HepG2 (cell line): Measurements from ENCODE around the gene IQCK. TPM values are rescaled to one million over a fixed set of nuclear protein-coding genes. Genes with fewer than 3 reads are reported as not detected.

Experiments
- ATAC-seq: fragments of 200-7000 bp; cut with Tn5 transposase; 3 replicates; pipeline ENCODE4 v1.9.1; 2020; ENCODE audit warnings: mild to moderate bottlenecking, moderate library complexity
- BruUV-seq: library from RNA; stranded (reverse); fragments of 400-500 nt; replicated peaks from 2 replicates; lab custom pipeline; 2021; lab: Mats Ljungman, UMichigan
- CTCF ChIA-PET: fragments of 300-600 bp; formaldehyde crosslinking; extraction: SDS; loops from one replicate; lab custom pipeline; 2021; ENCODE audit warnings: low total read pairs, inconsistent platforms, low intra/inter-chr PET ratio; lab: Yijun Ruan, JAX
- POLR2A ChIA-PET: fragments of 350-600 bp; sonication (Branson Sonifier 250); formaldehyde crosslinking; loops from one replicate; lab custom pipeline; 2020; ENCODE audit warnings: antibody characterized with exemption, inconsistent platforms; lab: Yijun Ruan, JAX
- DNase-seq: peaks from one replicate; pipeline ENCODE4 v3.0.0-alpha.2; 2015; ENCODE audit warnings: low spot score
- FAIRE-seq: peaks from 3 replicates; lab custom pipeline; 2011; peaks lifted over from hg19 to GRCh38; lab: Jason Lieb, UNC
- H2AFZ ChIP-seq: one replicate; pipeline ENCODE4 v1.6.1; 2011; ENCODE audit warnings: low read length, inconsistent platforms
- H3K27ac ChIP-seq: fragments of 300-600 bp; 3 replicates; pipeline ENCODE4 v1.8.0; 2011; ENCODE audit warnings: mixed run types, mild to moderate bottlenecking, mixed read lengths, low read length, inconsistent platforms; ENCODE audit not compliant: insufficient read depth; ENCODE audit errors: extremely low read length
- H3K27me3 ChIP-seq, 2 experiments: fragments of 200-600 bp in 1 of 2; 2 replicates in 1 of 2; 3 replicates in 1 of 2; pipeline versions ENCODE4 v1.6.0 to v1.8.0; 2011; ENCODE audit warnings: low read length in 2 of 2, mild to moderate bottlenecking in 2 of 2, moderate library complexity in 2 of 2, inconsistent platforms in 1 of 2; ENCODE audit not compliant: insufficient read depth in 2 of 2, control insufficient read depth in 1 of 2
- H3K36me3 ChIP-seq, 2 experiments: fragments of 200-600 bp in 1 of 2; replicated peaks in 1 of 2; 2 replicates in 1 of 2; 3 replicates in 1 of 2; pipeline versions ENCODE4 v1.5.1 to v1.8.0; 2011; ENCODE audit warnings: low read length in 2 of 2, inconsistent platforms in 1 of 2; ENCODE audit not compliant: insufficient read depth in 2 of 2, control insufficient read depth in 1 of 2
- H3K4me1 ChIP-seq: 2 replicates; pipeline ENCODE4 v1.5.1; 2012; ENCODE audit warnings: low read length, inconsistent platforms; ENCODE audit not compliant: insufficient read depth
- H3K4me2 ChIP-seq: 2 replicates; pipeline ENCODE4 v1.6.0; 2011; ENCODE audit warnings: low read depth, low read length, inconsistent platforms
- H3K4me3 ChIP-seq, 3 experiments: fragments of 200-600 bp in 1 of 3; sonication (generic), shearing (Covaris generic) in 1 of 3; replicated peaks in 1 of 3; 2 replicates each; pipeline ENCODE4 v1.5.1; 2011 to 2016; ENCODE audit warnings: low read length in 3 of 3, inconsistent platforms in 2 of 3, low read depth in 2 of 3, mild to moderate bottlenecking in 2 of 3, control low read depth in 1 of 3, mixed read lengths in 1 of 3; ENCODE audit not compliant: insufficient read depth in 1 of 3
- H3K79me2 ChIP-seq: one replicate; pipeline ENCODE4 v1.6.1; 2011; ENCODE audit warnings: low read length, inconsistent platforms; ENCODE audit not compliant: insufficient read depth
- H3K9ac ChIP-seq: 2 replicates; pipeline ENCODE4 v1.6.0; 2011; ENCODE audit warnings: mild to moderate bottlenecking, low read depth, low read length, inconsistent platforms; ENCODE audit not compliant: insufficient read depth
- H3K9me3 ChIP-seq: 2 replicates; pipeline ENCODE4 v1.5.1; 2012; ENCODE audit warnings: mild to moderate bottlenecking, low read length
- H4K20me1 ChIP-seq: 2 replicates; pipeline ENCODE4 v1.6.0; 2011; ENCODE audit warnings: inconsistent platforms, mild to moderate bottlenecking, low read length, moderate library complexity; ENCODE audit not compliant: insufficient read depth
- KDM1A ChIP-seq: IDR thresholded peaks from 2 replicates; pipeline ENCODE4 v1.6.1; 2016; ENCODE audit warnings: missing compliant biosample characterization
- MAF1 ChIP-seq: sonication (generic); formaldehyde crosslinking; IDR thresholded peaks from 2 replicates; pipeline ENCODE4 v1.5.0; 2020; ENCODE audit warnings: missing genetic modification reagents, borderline replicate concordance
- MED8 ChIP-seq: sonication (generic); formaldehyde crosslinking; IDR thresholded peaks from 2 replicates; pipeline ENCODE4 v1.8.1; 2023; ENCODE audit warnings: mild to moderate bottlenecking, missing genetic modification reagents; ENCODE audit not compliant: insufficient replicate concordance
- MZF1 ChIP-seq: sonication (generic); formaldehyde crosslinking; IDR thresholded peaks from 2 replicates; pipeline ENCODE4 v1.8.1; 2023; ENCODE audit warnings: mild to moderate bottlenecking, missing genetic modification reagents, borderline replicate concordance
- NCOA2 ChIP-seq: sonication (generic); formaldehyde crosslinking; IDR thresholded peaks from 2 replicates; pipeline ENCODE4 v1.8.0; 2022; ENCODE audit warnings: inconsistent platforms
- NFIC ChIP-seq: IDR thresholded peaks from 2 replicates; pipeline ENCODE4 v1.6.1; 2012; ENCODE audit warnings: mild to moderate bottlenecking, low read length, inconsistent platforms
- PHB2 ChIP-seq: fragments of 450-650 bp; IDR thresholded peaks from 2 replicates; pipeline ENCODE4 v1.6.1; 2018; ENCODE audit not compliant: partially characterized antibody
- PHF5A ChIP-seq: IDR thresholded peaks from one replicate; pipeline ENCODE4 v1.6.1; 2018; ENCODE audit warnings: low read depth, missing genetic modification reagents; ENCODE audit not compliant: unreplicated experiment
- SMARCE1 ChIP-seq: fragments of 450-650 bp; IDR thresholded peaks from 2 replicates; pipeline ENCODE4 v1.6.1; 2017; ENCODE audit warnings: borderline replicate concordance
- ZBTB43 ChIP-seq: sonication (generic); formaldehyde crosslinking; conservative IDR thresholded peaks from 2 replicates; pipeline ENCODE4 v1.4.0; 2020; ENCODE audit warnings: missing genetic modification reagents
- ZFP36L2 ChIP-seq: sonication (generic); formaldehyde crosslinking; IDR thresholded peaks from 2 replicates; pipeline ENCODE4 v1.4.0; 2020; ENCODE audit warnings: missing genetic modification reagents
- ZNF547 ChIP-seq: sonication (generic); formaldehyde crosslinking; IDR thresholded peaks from 2 replicates; pipeline ENCODE4 v1.5.1; 2020; ENCODE audit warnings: mild to moderate bottlenecking, missing genetic modification reagents
- WGBS: methylation state at CpG from one replicate; pipeline ENCODE4 v1.1.6; 2017; ENCODE audit warnings: low lambda C conversion rate; 5-methylcytosine and 5-hydroxymethylcytosine counted together
- in situ Hi-C: cut with HindIII; loops from 2 replicates; pipeline ENCODE4 v1.10.0; 2017; ENCODE audit warnings: low pct_unique_long_range_greater_than_20kb; ENCODE audit not compliant: extremely low pct_ligation_motif_present
- intact Hi-C: fragments of 100-400 bp; cut with micrococcal nuclease; formaldehyde crosslinking; loops from one replicate; pipeline ENCODE4 v1.10.0; 2022; ENCODE audit not compliant: unreplicated experiment
- polyA plus RNA-seq, 8 experiments: library from polyadenylated mRNA; depleted of rRNA in 3 of 8; stranded (reverse) in 7 of 8; unstranded in 1 of 8; fragments of >200 nt; fragmentation: Illumina TruSeq in 4 of 8; extraction: Trizol in 4 of 8; gene quantifications; 2 replicates each; pipeline versions ENCODE4 v1.2.1 to v1.2.3, GENCODE V29; 2011 to 2016; ENCODE audit warnings: low read depth in 4 of 8, missing spikeins in 1 of 8, mixed read lengths in 1 of 8; ENCODE audit not compliant: insufficient read depth in 1 of 8
- total RNA-seq, 5 experiments: library from RNA; depleted of rRNA; stranded (reverse); fragments of >200 nt; fragmentation: Illumina TruSeq; extraction: Trizol; gene quantifications; 2 replicates each; pipeline ENCODE4 v1.2.3, GENCODE V29; 2016; ENCODE audit warnings: low read depth in 1 of 5
- TF ChIP-seq, protein P1 (sequence below): sonication (generic); formaldehyde crosslinking; IDR thresholded peaks from 2 replicates; pipeline ENCODE4 v1.8.0; 2022; ENCODE audit warnings: missing genetic modification reagents, mild to moderate bottlenecking, moderate library complexity, borderline replicate concordance
- TF ChIP-seq, protein P2 (sequence below): IDR thresholded peaks from 2 replicates; pipeline ENCODE4 v1.4.0; 2020; ENCODE audit warnings: mild to moderate bottlenecking, missing genetic modification reagents
- TF ChIP-seq, protein P3 (sequence below): sonication (generic); formaldehyde crosslinking; IDR thresholded peaks from 2 replicates; pipeline ENCODE4 v1.5.0; 2020; ENCODE audit warnings: missing genetic modification reagents

IQCK gene
- total and polyA plus RNA-seq, 2 of the 13 experiments (the other 11 are each of a cell fraction or from before 2014, with no cell fraction given) = 5.1 to 7.3 TPM

GRCh38 chr16:19743816-19744159 lies 25.7 kb downstream of the IQCK start (continued):
- TF ChIP-seq, protein P1, sequence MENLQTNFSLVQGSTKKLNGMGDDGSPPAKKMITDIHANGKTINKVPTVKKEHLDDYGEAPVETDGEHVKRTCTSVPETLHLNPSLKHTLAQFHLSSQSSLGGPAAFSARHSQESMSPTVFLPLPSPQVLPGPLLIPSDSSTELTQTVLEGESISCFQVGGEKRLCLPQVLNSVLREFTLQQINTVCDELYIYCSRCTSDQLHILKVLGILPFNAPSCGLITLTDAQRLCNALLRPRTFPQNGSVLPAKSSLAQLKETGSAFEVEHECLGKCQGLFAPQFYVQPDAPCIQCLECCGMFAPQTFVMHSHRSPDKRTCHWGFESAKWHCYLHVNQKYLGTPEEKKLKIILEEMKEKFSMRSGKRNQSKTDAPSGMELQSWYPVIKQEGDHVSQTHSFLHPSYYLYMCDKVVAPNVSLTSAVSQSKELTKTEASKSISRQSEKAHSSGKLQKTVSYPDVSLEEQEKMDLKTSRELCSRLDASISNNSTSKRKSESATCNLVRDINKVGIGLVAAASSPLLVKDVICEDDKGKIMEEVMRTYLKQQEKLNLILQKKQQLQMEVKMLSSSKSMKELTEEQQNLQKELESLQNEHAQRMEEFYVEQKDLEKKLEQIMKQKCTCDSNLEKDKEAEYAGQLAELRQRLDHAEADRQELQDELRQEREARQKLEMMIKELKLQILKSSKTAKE (CRISPR knock-in tag) = no peak
- TF ChIP-seq, all 625 proteins: peak for 3

- Histone ChIP-seq H3K4me2 (peak overlapping the region; percentile 34), H3K9me3 (no peaks in the 10 kb centered on the region), H3K27me3 (no peaks in the 10 kb centered on the region), H4K20me1 (no peaks in the 10 kb centered on the region), H3K79me2 (no peaks in the 10 kb centered on the region), H3K9ac (no peak overlapping the region), H3K4me3 (no peak overlapping the region), H3K4me1 (peaks cover 53% of the 10 kb centered on the region), H3K36me3 (no peaks in the 10 kb centered on the region), H3K27ac (no peak overlapping the region), H2AFZ (no peak overlapping the region)
- ChIA-PET CTCF (no interaction called here), POLR2A (interaction anchor here (2.1 kb wide), 1 partner anchor 27 kb away, joined by 7 read pairs; the partner anchor contains the start of genes IQCK and KNOP1)
- ATAC-seq = peak; percentile 65
- WGBS = 3% methylated on average over 3 of the region's 3 CpGs
- in situ Hi-C loops = no loop called here
- DNase-seq = peak; percentile 78
- no TSS peak for BruUV-seq
- intact Hi-C loops = no loop called here
- FAIRE-seq = no peak
- TF ChIP-seq, protein P2, sequence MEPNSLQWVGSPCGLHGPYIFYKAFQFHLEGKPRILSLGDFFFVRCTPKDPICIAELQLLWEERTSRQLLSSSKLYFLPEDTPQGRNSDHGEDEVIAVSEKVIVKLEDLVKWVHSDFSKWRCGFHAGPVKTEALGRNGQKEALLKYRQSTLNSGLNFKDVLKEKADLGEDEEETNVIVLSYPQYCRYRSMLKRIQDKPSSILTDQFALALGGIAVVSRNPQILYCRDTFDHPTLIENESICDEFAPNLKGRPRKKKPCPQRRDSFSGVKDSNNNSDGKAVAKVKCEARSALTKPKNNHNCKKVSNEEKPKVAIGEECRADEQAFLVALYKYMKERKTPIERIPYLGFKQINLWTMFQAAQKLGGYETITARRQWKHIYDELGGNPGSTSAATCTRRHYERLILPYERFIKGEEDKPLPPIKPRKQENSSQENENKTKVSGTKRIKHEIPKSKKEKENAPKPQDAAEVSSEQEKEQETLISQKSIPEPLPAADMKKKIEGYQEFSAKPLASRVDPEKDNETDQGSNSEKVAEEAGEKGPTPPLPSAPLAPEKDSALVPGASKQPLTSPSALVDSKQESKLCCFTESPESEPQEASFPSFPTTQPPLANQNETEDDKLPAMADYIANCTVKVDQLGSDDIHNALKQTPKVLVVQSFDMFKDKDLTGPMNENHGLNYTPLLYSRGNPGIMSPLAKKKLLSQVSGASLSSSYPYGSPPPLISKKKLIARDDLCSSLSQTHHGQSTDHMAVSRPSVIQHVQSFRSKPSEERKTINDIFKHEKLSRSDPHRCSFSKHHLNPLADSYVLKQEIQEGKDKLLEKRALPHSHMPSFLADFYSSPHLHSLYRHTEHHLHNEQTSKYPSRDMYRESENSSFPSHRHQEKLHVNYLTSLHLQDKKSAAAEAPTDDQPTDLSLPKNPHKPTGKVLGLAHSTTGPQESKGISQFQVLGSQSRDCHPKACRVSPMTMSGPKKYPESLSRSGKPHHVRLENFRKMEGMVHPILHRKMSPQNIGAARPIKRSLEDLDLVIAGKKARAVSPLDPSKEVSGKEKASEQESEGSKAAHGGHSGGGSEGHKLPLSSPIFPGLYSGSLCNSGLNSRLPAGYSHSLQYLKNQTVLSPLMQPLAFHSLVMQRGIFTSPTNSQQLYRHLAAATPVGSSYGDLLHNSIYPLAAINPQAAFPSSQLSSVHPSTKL (CRISPR knock-in tag) = peak; percentile 94
- TF ChIP-seq PHF5A (CRISPR knock-in tag) (no peak), NFIC (peak; percentile 67; the same call in 1 of the 2 replicates), KDM1A (no peak), MZF1 (CRISPR knock-in tag) (no peak), ZBTB43 (CRISPR knock-in tag) (peak; percentile 97), NCOA2 (CRISPR knock-in tag) (peak; percentile 71; the same call in 1 of the 2 replicates), PHB2 (no peak), MED8 (CRISPR knock-in tag) (no peak), SMARCE1 (no peak), MAF1 (CRISPR knock-in tag) (no peak), ZFP36L2 (CRISPR knock-in tag) (no peak), ZNF547 (CRISPR knock-in tag) (no peak)
- TF ChIP-seq, protein P3, sequence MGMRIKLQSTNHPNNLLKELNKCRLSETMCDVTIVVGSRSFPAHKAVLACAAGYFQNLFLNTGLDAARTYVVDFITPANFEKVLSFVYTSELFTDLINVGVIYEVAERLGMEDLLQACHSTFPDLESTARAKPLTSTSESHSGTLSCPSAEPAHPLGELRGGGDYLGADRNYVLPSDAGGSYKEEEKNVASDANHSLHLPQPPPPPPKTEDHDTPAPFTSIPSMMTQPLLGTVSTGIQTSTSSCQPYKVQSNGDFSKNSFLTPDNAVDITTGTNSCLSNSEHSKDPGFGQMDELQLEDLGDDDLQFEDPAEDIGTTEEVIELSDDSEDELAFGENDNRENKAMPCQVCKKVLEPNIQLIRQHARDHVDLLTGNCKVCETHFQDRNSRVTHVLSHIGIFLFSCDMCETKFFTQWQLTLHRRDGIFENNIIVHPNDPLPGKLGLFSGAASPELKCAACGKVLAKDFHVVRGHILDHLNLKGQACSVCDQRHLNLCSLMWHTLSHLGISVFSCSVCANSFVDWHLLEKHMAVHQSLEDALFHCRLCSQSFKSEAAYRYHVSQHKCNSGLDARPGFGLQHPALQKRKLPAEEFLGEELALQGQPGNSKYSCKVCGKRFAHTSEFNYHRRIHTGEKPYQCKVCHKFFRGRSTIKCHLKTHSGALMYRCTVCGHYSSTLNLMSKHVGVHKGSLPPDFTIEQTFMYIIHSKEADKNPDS (CRISPR knock-in tag) = peak; percentile 49; the same call in 1 of the 2 replicates
Observed at GRCh38 chr16:19744670-19745069, 26.6 kb downstream of the IQCK start.
